Measurements from ENCODE around the gene ATP10B. TPM values are rescaled to one million over a fixed set of nuclear protein-coding genes. Genes with fewer than 3 reads are reported as not detected.
A peak's percentile ranks its signal among the peaks of the same experiment; 100 is the strongest.

Gene ATP10B
- total and polyA plus RNA-seq, 11 donors, result 0.03 to 0.35 (median 0.09) TPM; not detected in 4

GRCh38 chr5:160749682-160750081 lies 102.3 kb downstream of the ATP10B start:
- Histone ChIP-seq H3K27ac (no peak overlapping the region), H3K36me3 (no peaks in the 10 kb centered on the region), H3K9me3 (no peaks in the 10 kb centered on the region), H3K27me3 (peaks cover 0 to 4% (median 0%) of the 10 kb centered on the region in 9 donors), H3K4me1 (no peaks in the 10 kb centered on the region), H3K4me3 (no peak overlapping the region)
- ATAC-seq (no peak), DNase-seq (no peak)
- WGBS, 4 donors, result 87 to 94% (median 91%) methylated on average over 5 of the region's 5 CpGs
- intact Hi-C loops (cut with DNase I), result no loop called here
- TF ChIP-seq POLR2A (IDR thresholded peaks at IDR 0.05) (no peak), CTCF (IDR thresholded peaks at IDR 0.05) (no peak)

- DNase-seq (no peak), ATAC-seq (no peak)
- Histone ChIP-seq H3K4me3 (no peak overlapping the region), H3K27me3 (peaks cover 0 to 4% (median 0%) of the 10 kb centered on the region in 9 donors), H3K9me3 (no peaks in the 10 kb centered on the region), H3K36me3 (no peaks in the 10 kb centered on the region), H3K4me1 (no peaks in the 10 kb centered on the region), H3K27ac (no peak overlapping the region)
- intact Hi-C loops (cut with DNase I), result no loop called here
- WGBS, 4 donors, result 89 to 95% (median 93%) methylated on average over 3 of the region's 3 CpGs
- TF ChIP-seq CTCF (IDR thresholded peaks at IDR 0.05), result no peak
- TF ChIP-seq POLR2A (IDR thresholded peaks at IDR 0.05), result no peak
These were observed 103.0 kb downstream of the ATP10B start for GRCh38 chr5:160749026-160749425.

GRCh38 chr5:160747987-160748386 lies 104.0 kb downstream of the ATP10B start:
- Histone ChIP-seq H3K4me1 (no peaks in the 10 kb centered on the region), H3K27me3 (no peaks in the 10 kb centered on the region), H3K9me3 (no peaks in the 10 kb centered on the region), H3K4me3 (no peak overlapping the region), H3K27ac (no peak overlapping the region), H3K36me3 (no peaks in the 10 kb centered on the region)
- intact Hi-C loops (cut with DNase I), result no loop called here
- TF ChIP-seq CTCF (IDR thresholded peaks at IDR 0.05), result no peak
- no peak for TF ChIP-seq POLR2A (IDR thresholded peaks at IDR 0.05)
- ATAC-seq (peak in 1 of 4 donors; percentile 55), DNase-seq (no peak)
- 16 to 34% (median 27%) methylated on average over 10 of the region's 10 CpGs for WGBS, 4 donors

GRCh38 chr5:160747559-160747958 lies 104.5 kb downstream of the ATP10B start:
- Histone ChIP-seq H3K4me1 (no peaks in the 10 kb centered on the region), H3K36me3 (no peaks in the 10 kb centered on the region), H3K27me3 (no peaks in the 10 kb centered on the region), H3K4me3 (no peak overlapping the region), H3K9me3 (no peaks in the 10 kb centered on the region), H3K27ac (no peak overlapping the region)
- ATAC-seq (no peak), DNase-seq (no peak)
- TF ChIP-seq POLR2A (IDR thresholded peaks at IDR 0.05), result no peak
- TF ChIP-seq CTCF (IDR thresholded peaks at IDR 0.05), result no peak
- intact Hi-C loops (cut with DNase I), result no loop called here
- WGBS, 4 donors, result 87 to 91% (median 89%) methylated on average over 1 of the region's 1 CpG
